Transverse colon (tissue), 4 donors: ENCODE results near the gene ARIH2.

Experiments used
- CTCF ChIP-seq, 5 experiments: fragments of 200-600 bp in 3 of 5; fragments of 450-650 bp in 2 of 5; sonication (generic) in 3 of 5; IDR thresholded peaks; 1 replicate in 2 of 5; 2 replicates in 3 of 5; pipeline ENCODE4 v1.5.1; 2016 to 2017; ENCODE audit warnings: antibody characterized with exemption in 5 of 5, inconsistent platforms in 3 of 5, mild to moderate bottlenecking in 2 of 5, moderate library complexity in 1 of 5
- EP300 ChIP-seq: sonication (generic); formaldehyde crosslinking; IDR thresholded peaks from one replicate; pipeline ENCODE4 v1.6.1; 2017; ENCODE audit warnings: antibody characterized with exemption, low read depth
- POLR2A ChIP-seq: fragments of 450-650 bp; IDR thresholded peaks from one replicate; pipeline ENCODE4 v1.6.1; 2016; ENCODE audit warnings: antibody characterized with exemption, mild to moderate bottlenecking, moderate library complexity
- POLR2AphosphoS5 ChIP-seq, 3 donors: sonication (generic); formaldehyde crosslinking; IDR thresholded peaks; one replicate each; pipeline ENCODE4 v1.6.1; 2016; ENCODE audit warnings: antibody characterized with exemption in 3 of 3

GRCh38 chr3:48999085-48999858 is 80.6 kb downstream of the ARIH2 start:
- TF ChIP-seq CTCF (IDR thresholded peaks at IDR 0.05) (no peak), POLR2AphosphoS5 (IDR thresholded peaks at IDR 0.05) (no peak), POLR2A (no peak), EP300 (no peak)
